Heart left ventricle (tissue), 16 donors: ENCODE data around the gene PHLPP1. TPM values are rescaled to one million over a fixed set of nuclear protein-coding genes. Genes with fewer than 3 reads are reported as not detected.

ENCODE experiments used
- ATAC-seq, 4 donors: fragments of 200-7000 bp; cut with Tn5 transposase; one replicate each; pipeline ENCODE4 v1.9.1; 2020 to 2022; ENCODE audit warnings: moderate library complexity in 4 of 4, mild to moderate bottlenecking in 3 of 4, moderate number of reproducible peaks in 1 of 4
- DNase-seq, 5 donors: peaks; one replicate each; pipeline ENCODE4 v3.0.0-alpha.2; 2020
- H3K27ac ChIP-seq, 12 donors: fragments of 200-600 bp; sonication (generic) in 4 of 12; one replicate each; pipeline versions ENCODE4 v1.5.0 to v1.8.0; 2016 to 2022; ENCODE audit warnings: mild to moderate bottlenecking in 2 of 12
- H3K27me3 ChIP-seq, 9 donors: fragments of 200-600 bp; sonication (generic) in 2 of 9; one replicate each; pipeline versions ENCODE4 v1.5.1 to v1.8.0; 2016 to 2022; ENCODE audit warnings: mild to moderate bottlenecking in 3 of 9
- H3K36me3 ChIP-seq, 9 donors: fragments of 200-600 bp; sonication (generic) in 2 of 9; one replicate each; pipeline versions ENCODE4 v1.5.0 to v1.8.0; 2018 to 2022; ENCODE audit warnings: mild to moderate bottlenecking in 2 of 9
- H3K4me1 ChIP-seq, 12 donors: fragments of 200-600 bp; sonication (generic) in 4 of 12; one replicate each; pipeline versions ENCODE4 v1.5.0 to v1.8.0; 2016 to 2022; ENCODE audit warnings: mild to moderate bottlenecking in 3 of 12
- H3K4me3 ChIP-seq, 12 donors: fragments of 200-600 bp; sonication (generic) in 4 of 12; one replicate each; pipeline versions ENCODE4 v1.5.0 to v1.8.0; 2017 to 2022; ENCODE audit warnings: mild to moderate bottlenecking in 9 of 12, moderate library complexity in 4 of 12
- H3K9me3 ChIP-seq, 12 donors: fragments of 200-600 bp; sonication (generic) in 4 of 12; one replicate each; pipeline versions ENCODE4 v1.5.0 to v1.8.0; 2016 to 2022; ENCODE audit warnings: mild to moderate bottlenecking in 1 of 12
- CTCF ChIP-seq, 12 donors: fragments of 200-600 bp; sonication (generic) in 4 of 12; IDR thresholded peaks; one replicate each; pipeline versions ENCODE4 v1.5.0 to v1.8.0; 2018 to 2022; ENCODE audit warnings: antibody characterized with exemption in 12 of 12, mild to moderate bottlenecking in 5 of 12
- POLR2A ChIP-seq, 2 donors: fragments of 450-650 bp; IDR thresholded peaks; one replicate each; pipeline ENCODE4 v1.6.1; 2017; ENCODE audit warnings: antibody characterized with exemption in 2 of 2, mild to moderate bottlenecking in 2 of 2, moderate library complexity in 2 of 2
- WGBS, 4 donors: extraction: QIAGEN DNeasy Blood & Tissue Kit in 2 of 4; methylation state at CpG; one replicate each; pipeline versions ENCODE4 v1.1.5 to v1.1.7; 2013 to 2018; 5-methylcytosine and 5-hydroxymethylcytosine counted together
- intact Hi-C, 10 donors: fragments of 100-400 bp; cut with DNase I; formaldehyde crosslinking; loops; one replicate each; pipeline versions ENCODE4 v1.11.1 to v1.14.2; 2022
- polyA plus RNA-seq, 2 donors: library from polyadenylated mRNA; stranded (reverse); fragments of 200-250 nt; gene quantifications; one replicate each; pipeline ENCODE4 v1.2.3, GENCODE V29; 2013
- total RNA-seq, 9 donors: library from RNA; depleted of rRNA in 2 of 9; stranded (reverse); fragments of >200 nt in 2 of 9; fragmentation: NEBNext Ultra II Directional in 3 of 9; extraction: Animal tissue kit (Norgen Biotek cat#: 25700) in 3 of 9; gene quantifications; one replicate each; pipeline versions ENCODE4 v1.1.0 to v1.2.4, GENCODE V29; 2016 to 2023
- donor health status: ischemic (EF 13 %, LVEDD 7.1; RV severe dilation, severe dysfunction).
- donor health status: healthy with polysubstance abuse.
- donor health status: DM: no; HTN: yes; CAD: no.
- donor health status: DM: no; HTN: no; CAD: no.
- donor health status: ischemic (EF 25% LVEDD 6.9; RV normal size, moderate dysfunction).
- donor health status: ischemic (EF 25% LVEDD 5.7; RV mildly dilated, moderate dysfunction).
- donor health status: healthy.
- donor health status: DM: yes; HTN: yes; CAD: no.
- donor health status: ischemic (EF 35%, LVEDD 5.7; RV mildly dilated, moderate dysfunction).
- donor health status: nonischemic (EF 11% LVEDD 7.7; RV severe dilation, severe dysfunction).
- donor health status: DM: yes; HTN: yes; CAD: no.
- donor health status: PGD.
- donor health status: ischemic (EF 29% LVEDD 5.4; RV normal size, mild dysfunction).
- donor health status: nonischemic (EF 23%, LVEDD 6.1; RV moderate dilation, normal function).

PHLPP1 gene
- total and polyA plus RNA-seq, 11 donors: 1.7 to 11.1 (median 6.2) TPM

GRCh38 chr18:62809900-62810299 lies 94.6 kb downstream of the PHLPP1 start:
- ATAC-seq (no peak), DNase-seq (no peak)
- intact Hi-C loops: loop anchor here in 2 of 10 donors (10.0 kb wide), 3 partner anchors 85 to 145 kb away; partner anchors contain the start of gene PHLPP1 (in 1 of the 2)
- 91 to 97% (median 96%) methylated on average over 1 of the region's 1 CpG for WGBS, 4 donors
- H3K4me1 ChIP-seq: peaks cover 0 to 15% (median 6%) of the 10 kb centered on the region in 12 donors
- TF ChIP-seq POLR2A (IDR thresholded peaks at IDR 0.05) (no peak), CTCF (IDR thresholded peaks at IDR 0.05) (no peak)
- no peak overlapping the region for H3K27ac ChIP-seq
- H3K4me3 ChIP-seq: no peak overlapping the region
- no peaks in the 10 kb centered on the region for H3K36me3 ChIP-seq
- H3K9me3 ChIP-seq: no peaks in the 10 kb centered on the region
- H3K27me3 ChIP-seq: no peaks in the 10 kb centered on the region

GRCh38 chr18:62810682-62811081 lies 95.3 kb downstream of the PHLPP1 start:
- H3K4me3 ChIP-seq: no peak overlapping the region
- WGBS, 4 donors: 83 to 89% (median 87%) methylated on average over 4 of the region's 4 CpGs
- no peaks in the 10 kb centered on the region for H3K9me3 ChIP-seq
- H3K27ac ChIP-seq: no peak overlapping the region
- intact Hi-C loops: loop anchor here in 1 of 10 donors (10.0 kb wide), 1 partner anchor 144 kb away; no protein-coding TSS in a partner anchor
- TF ChIP-seq POLR2A (IDR thresholded peaks at IDR 0.05) (no peak), CTCF (IDR thresholded peaks at IDR 0.05) (no peak)
- no peaks in the 10 kb centered on the region for H3K36me3 ChIP-seq
- peaks cover 0 to 16% (median 10%) of the 10 kb centered on the region in 12 donors for H3K4me1 ChIP-seq
- ATAC-seq (no peak), DNase-seq (no peak)
- H3K27me3 ChIP-seq: no peaks in the 10 kb centered on the region

GRCh38 chr18:62811674-62812073 lies 96.3 kb downstream of the PHLPP1 start:
- DNase-seq (no peak), ATAC-seq (no peak)
- H3K9me3 ChIP-seq: no peaks in the 10 kb centered on the region
- intact Hi-C loops: loop anchor here in 1 of 10 donors (10.0 kb wide), 1 partner anchor 143 kb away; no protein-coding TSS in a partner anchor
- no peaks in the 10 kb centered on the region for H3K36me3 ChIP-seq
- H3K27me3 ChIP-seq: no peaks in the 10 kb centered on the region
- TF ChIP-seq CTCF (IDR thresholded peaks at IDR 0.05): no peak
- TF ChIP-seq POLR2A (IDR thresholded peaks at IDR 0.05): no peak
- H3K4me1 ChIP-seq: peaks cover 0 to 19% (median 10%) of the 10 kb centered on the region in 12 donors
- no peak overlapping the region for H3K4me3 ChIP-seq
- H3K27ac ChIP-seq: no peak overlapping the region

GRCh38 chr18:62812242-62812641 lies 96.9 kb downstream of the PHLPP1 start:
- H3K36me3 ChIP-seq: no peaks in the 10 kb centered on the region
- no peak overlapping the region for H3K27ac ChIP-seq
- DNase-seq: no peak
- ATAC-seq: no peak
- peaks cover 0 to 19% (median 10%) of the 10 kb centered on the region in 12 donors for H3K4me1 ChIP-seq
- intact Hi-C loops: loop anchor here in 1 of 10 donors (10.0 kb wide), 1 partner anchor 143 kb away; no protein-coding TSS in a partner anchor
- H3K27me3 ChIP-seq: no peaks in the 10 kb centered on the region
- WGBS, 4 donors: 75 to 92% (median 84%) methylated on average over 3 of the region's 3 CpGs
- no peaks in the 10 kb centered on the region for H3K9me3 ChIP-seq
- TF ChIP-seq CTCF (IDR thresholded peaks at IDR 0.05) (no peak), POLR2A (IDR thresholded peaks at IDR 0.05) (no peak)
- H3K4me3 ChIP-seq: no peak overlapping the region
